H9 (cell line): Measurements from ENCODE around the gene TRAPPC2. TPM values are rescaled to one million over a fixed set of nuclear protein-coding genes. Genes with fewer than 3 reads are reported as not detected.

Experiments used
- DNase-seq: peaks from one replicate; pipeline ENCODE4 v3.0.0-alpha.2; 2017
- H2AFZ ChIP-seq: one replicate; pipeline ENCODE4 v1.6.1; 2013; ENCODE audit warnings: mild to moderate bottlenecking, low read length, control low read depth, moderate library complexity
- H2AK5ac ChIP-seq: 2 replicates; pipeline ENCODE4 v1.6.1; 2013; ENCODE audit warnings: low read length, control low read depth, mixed read lengths; ENCODE audit not compliant: insufficient read length
- H2BK120ac ChIP-seq: one replicate; pipeline ENCODE4 v1.6.1; 2013; ENCODE audit warnings: low read depth, mild to moderate bottlenecking, low read length, control low read depth, inconsistent platforms; ENCODE audit not compliant: poor library complexity, severe bottlenecking
- H2BK12ac ChIP-seq: 2 replicates; pipeline ENCODE4 v1.6.1; 2013; ENCODE audit warnings: low read length, control low read depth, mixed read lengths, low read depth; ENCODE audit not compliant: insufficient read length
- H2BK15ac ChIP-seq: 2 replicates; pipeline ENCODE4 v1.6.1; 2013; ENCODE audit warnings: low read depth, low read length, control low read depth
- H2BK20ac ChIP-seq: one replicate; pipeline ENCODE4 v1.6.1; 2013; ENCODE audit warnings: low read depth, mild to moderate bottlenecking, low read length, control low read depth, inconsistent platforms; ENCODE audit not compliant: poor library complexity, severe bottlenecking
- H2BK5ac ChIP-seq: 2 replicates; pipeline ENCODE4 v1.6.1; 2013; ENCODE audit warnings: low read length, control low read depth, mixed read lengths; ENCODE audit not compliant: insufficient read length
- H3K14ac ChIP-seq: 2 replicates; pipeline ENCODE4 v1.6.1; 2013; ENCODE audit warnings: low read length, control low read depth; ENCODE audit not compliant: insufficient read depth
- H3K18ac ChIP-seq: 2 replicates; pipeline ENCODE4 v1.6.1; 2013; ENCODE audit warnings: low read depth, mild to moderate bottlenecking, mixed read lengths, low read length, control low read depth; ENCODE audit not compliant: insufficient read length
- H3K23ac ChIP-seq: 2 replicates; pipeline ENCODE4 v1.6.1; 2013; ENCODE audit warnings: low read length, control low read depth, mixed read lengths, low read depth; ENCODE audit not compliant: insufficient read length
- H3K23me2 ChIP-seq: 2 replicates; pipeline ENCODE4 v1.6.1; 2013; ENCODE audit warnings: low read depth, mild to moderate bottlenecking, mixed read lengths, low read length, control low read depth; ENCODE audit not compliant: insufficient read length, poor library complexity, severe bottlenecking
- H3K27ac ChIP-seq: 2 replicates; pipeline ENCODE4 v1.5.1; 2013; ENCODE audit warnings: low read length, control low read depth, mixed read lengths, low read depth; ENCODE audit not compliant: insufficient read length
- H3K27me3 ChIP-seq: 2 replicates; pipeline ENCODE4 v1.6.1; 2013; ENCODE audit warnings: low read length, control low read depth, inconsistent platforms; ENCODE audit not compliant: insufficient read depth
- H3K4ac ChIP-seq: 2 replicates; pipeline ENCODE4 v1.6.1; 2013; ENCODE audit warnings: low read depth, mild to moderate bottlenecking, control low read depth, inconsistent platforms, low read length, moderate library complexity
- H3K4me1 ChIP-seq: 2 replicates; pipeline ENCODE4 v1.6.1; 2013; ENCODE audit warnings: low read length, control low read depth, inconsistent platforms; ENCODE audit not compliant: insufficient read depth
- H3K4me2 ChIP-seq: 2 replicates; pipeline ENCODE4 v1.6.1; 2013; ENCODE audit warnings: low read length, control low read depth, mixed read lengths; ENCODE audit not compliant: insufficient read length, insufficient read depth
- H3K56ac ChIP-seq: 2 replicates; pipeline ENCODE4 v1.6.1; 2013; ENCODE audit warnings: low read depth, mild to moderate bottlenecking, mixed read lengths, low read length, control low read depth; ENCODE audit not compliant: insufficient read length
- H3K79me1 ChIP-seq: 2 replicates; pipeline ENCODE4 v1.6.1; 2013; ENCODE audit warnings: low read depth, mild to moderate bottlenecking, moderate library complexity, low read length, control low read depth, inconsistent platforms; ENCODE audit not compliant: insufficient read depth, poor library complexity, severe bottlenecking
- H3K79me2 ChIP-seq: 2 replicates; pipeline ENCODE4 v1.6.1; 2013; ENCODE audit warnings: low read length, control low read depth, inconsistent platforms; ENCODE audit not compliant: insufficient read depth
- H3K9ac ChIP-seq: 2 replicates; pipeline ENCODE4 v1.6.1; 2013; ENCODE audit warnings: low read length, control low read depth, mixed read lengths; ENCODE audit not compliant: insufficient read length; ENCODE audit errors: extremely low read depth
- H3K9me3 ChIP-seq: one replicate; pipeline ENCODE4 v1.6.1; 2013; ENCODE audit warnings: low read depth, low read length, inconsistent platforms; ENCODE audit not compliant: control insufficient read depth
- H3T11ph ChIP-seq: one replicate; pipeline ENCODE4 v1.6.1; 2013; ENCODE audit warnings: mild to moderate bottlenecking, low read length, control low read depth, inconsistent platforms
- H4K20me1 ChIP-seq: one replicate; pipeline ENCODE4 v1.6.1; 2013; ENCODE audit not compliant: control insufficient read depth, insufficient read length, insufficient read depth
- H4K5ac ChIP-seq: 2 replicates; pipeline ENCODE4 v1.6.1; 2013; ENCODE audit warnings: low read depth, mild to moderate bottlenecking, mixed read lengths, low read length, control low read depth; ENCODE audit not compliant: insufficient read length
- H4K8ac ChIP-seq: replicated peaks from 2 replicates; pipeline ENCODE4 v1.6.1; 2013; ENCODE audit warnings: low read length, control low read depth, mixed read lengths, low read depth; ENCODE audit not compliant: insufficient read length
- H4K91ac ChIP-seq: 2 replicates; pipeline ENCODE4 v1.6.1; 2013; ENCODE audit warnings: low read depth, mild to moderate bottlenecking, moderate library complexity, mixed read lengths, low read length, control low read depth; ENCODE audit not compliant: insufficient read length
- H3K27ac Mint-ChIP-seq, 3 experiments: 2 replicates in 2 of 3; 3 replicates in 1 of 3; pipeline ENCODE4 v1.8.0; 2020 to 2021; ENCODE audit warnings: mixed read lengths in 3 of 3, mild to moderate bottlenecking in 1 of 3, moderate library complexity in 1 of 3
- H3K27me3 Mint-ChIP-seq: 2 replicates; pipeline ENCODE4 v1.8.0; 2021; ENCODE audit warnings: low read depth, mild to moderate bottlenecking, moderate library complexity, mixed read lengths
- H3K36me3 Mint-ChIP-seq, 3 experiments: 2 replicates in 2 of 3; 3 replicates in 1 of 3; pipeline ENCODE4 v1.8.0; 2020 to 2021; ENCODE audit warnings: low read depth in 3 of 3, mixed read lengths in 3 of 3; ENCODE audit not compliant: insufficient read depth in 1 of 3
- H3K4me1 Mint-ChIP-seq, 2 experiments: 2 replicates each; pipeline ENCODE4 v1.8.0; 2020; ENCODE audit warnings: mixed read lengths in 2 of 2
- H3K4me3 Mint-ChIP-seq, 2 experiments: 2 replicates in 1 of 2; 3 replicates in 1 of 2; pipeline ENCODE4 v1.8.0; 2020 to 2021; ENCODE audit warnings: mild to moderate bottlenecking in 2 of 2, mixed read lengths in 2 of 2, moderate library complexity in 1 of 2
- H3K9me3 Mint-ChIP-seq, 2 experiments: 2 replicates in 1 of 2; 3 replicates in 1 of 2; pipeline ENCODE4 v1.8.0; 2020; ENCODE audit warnings: mild to moderate bottlenecking in 2 of 2, mixed read lengths in 2 of 2, moderate library complexity in 1 of 2
- CTCF ChIP-seq: fragments of 200-600 bp; sonication (generic); conservative IDR thresholded peaks from 3 replicates; pipeline ENCODE4 v1.8.0; 2021; ENCODE audit warnings: antibody characterized with exemption, mild to moderate bottlenecking
- WGBS: extraction: QIAGEN DNeasy Blood & Tissue Kit; methylation state at CpG from one replicate; pipeline ENCODE4 v1.1.7; 2013; ENCODE audit warnings: missing lambda C conversion rate, low lambda C conversion rate, mixed read lengths; ENCODE audit not compliant: insufficient read length; ENCODE audit errors: extremely low coverage; 5-methylcytosine and 5-hydroxymethylcytosine counted together
- total RNA-seq: library from RNA; stranded (reverse); gene quantifications from 2 replicates; pipeline ENCODE4 v1.2.1, GENCODE V29; 2021

Gene TRAPPC2
- total RNA-seq, 1 experiment from 2014 or later: 13.3 TPM

DNA sequence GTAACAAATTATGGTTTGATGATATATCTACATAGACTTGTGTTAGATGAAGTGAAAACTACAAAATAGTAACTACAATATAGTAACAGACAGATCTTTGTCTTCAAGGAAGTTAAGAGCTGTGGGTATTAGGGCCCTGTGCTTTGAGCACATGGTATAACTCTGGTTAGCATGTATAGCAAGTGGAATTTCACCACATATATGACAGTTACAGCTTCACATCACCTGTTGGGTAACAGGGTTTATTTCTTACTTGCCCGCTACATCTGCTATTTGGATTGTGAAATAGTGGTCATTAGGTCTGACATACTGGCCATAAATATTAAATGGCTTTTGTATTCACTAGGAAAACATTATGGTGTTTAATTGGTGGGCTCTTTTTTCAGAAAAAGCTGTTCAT, 20.3 kb upstream of the TRAPPC2 start:
- Histone ChIP-seq H3K23ac (no peak overlapping the region), H2AK5ac (no peak overlapping the region), H3K79me1 (no peaks in the 10 kb centered on the region), H3K56ac (no peak overlapping the region), H2BK120ac (no peak overlapping the region), H3K4ac (no peak overlapping the region), H3K4me2 (no peak overlapping the region), H4K91ac (no peak overlapping the region), H4K5ac (no peak overlapping the region), H3K18ac (no peak overlapping the region), H2AFZ (no peak overlapping the region), H3K9me3 (no peaks in the 10 kb centered on the region), H3K27ac (no peak overlapping the region), H4K20me1 (no peaks in the 10 kb centered on the region), H3K14ac (no peak overlapping the region), H3K4me1 (no peaks in the 10 kb centered on the region; the same call in 1 of the 2 replicates), H2BK5ac (no peak overlapping the region), H3K27me3 (no peaks in the 10 kb centered on the region; the same call in 1 of the 2 replicates), H4K8ac (no peak overlapping the region), H3T11ph (no peak overlapping the region), H2BK12ac (no peak overlapping the region), H3K9ac (no peak overlapping the region), H3K79me2 (0 out of 2 replicates have a peak, but pooled peaks cover 2% of the 10 kb centered on the region), H2BK20ac (no peak overlapping the region), H3K23me2 (no peaks in the 10 kb centered on the region), H2BK15ac (no peak overlapping the region)
- H3K4me1 Mint-ChIP-seq: peaks cover 10 to 12% of the 10 kb centered on the region in 2 experiments; a peak in 3 of 4 replicates
- no peak overlapping the region for H3K27ac Mint-ChIP-seq
- TF ChIP-seq CTCF: no peak
- no peak for DNase-seq
- no peak overlapping the region for H3K4me3 Mint-ChIP-seq
- no peaks in the 10 kb centered on the region for H3K27me3 Mint-ChIP-seq
- peaks cover 9 to 71% (median 42%) of the 10 kb centered on the region in 3 experiments; a peak in 6 of 7 replicates for H3K36me3 Mint-ChIP-seq
- no CpG with 5 or more reads among the region's 1 CpG for WGBS
- H3K9me3 Mint-ChIP-seq: peaks cover 17 to 29% of the 10 kb centered on the region in 2 experiments
